HG03520 (cell line): Measurements from ENCODE around the gene SPATA2L.
"Not testable (repeated sequence)": the region's sequence is repeated elsewhere in the genome, so short reads cannot be mapped to it uniquely, and the experiment has no call there.

ENCODE experiments used
- ATAC-seq: cut with Tn5 transposase; IDR thresholded peaks from one replicate; pipeline ENCODE4 v1.9.1; 2021; ENCODE audit warnings: mild to moderate bottlenecking, moderate library complexity; ENCODE audit not compliant: unreplicated experiment

SPATA2L gene

DNA sequence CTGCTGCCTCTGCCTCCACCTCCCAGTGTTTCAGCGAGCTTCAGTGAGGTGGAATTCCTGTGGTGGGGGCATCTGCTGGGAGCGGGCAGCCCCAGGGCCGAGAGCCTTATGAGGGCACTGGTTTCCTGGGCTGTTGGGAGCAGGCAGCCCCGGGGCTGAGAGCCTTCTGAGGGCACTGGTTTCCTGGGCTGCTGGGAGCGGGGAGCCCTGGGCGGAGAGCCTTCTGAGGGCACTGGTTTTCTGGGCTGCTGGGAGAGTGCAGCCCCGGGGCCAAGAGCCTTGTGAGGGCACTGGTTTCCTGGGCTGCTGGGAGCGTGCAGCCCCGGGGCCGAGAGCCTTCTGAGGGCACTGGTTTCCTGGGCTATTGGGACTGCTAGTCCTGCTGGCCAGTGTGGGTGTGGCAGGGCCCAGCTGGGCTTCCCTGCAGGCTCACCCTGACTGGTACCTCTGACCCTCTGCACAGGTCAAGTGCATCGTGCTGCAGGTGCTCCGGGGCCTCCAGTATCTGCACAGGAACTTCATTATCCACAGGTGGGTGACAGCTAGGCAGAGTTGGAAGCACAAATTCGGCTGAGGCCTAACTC lies 9.4 kb downstream of the SPATA2L start:
- no peak for ATAC-seq

DNA sequence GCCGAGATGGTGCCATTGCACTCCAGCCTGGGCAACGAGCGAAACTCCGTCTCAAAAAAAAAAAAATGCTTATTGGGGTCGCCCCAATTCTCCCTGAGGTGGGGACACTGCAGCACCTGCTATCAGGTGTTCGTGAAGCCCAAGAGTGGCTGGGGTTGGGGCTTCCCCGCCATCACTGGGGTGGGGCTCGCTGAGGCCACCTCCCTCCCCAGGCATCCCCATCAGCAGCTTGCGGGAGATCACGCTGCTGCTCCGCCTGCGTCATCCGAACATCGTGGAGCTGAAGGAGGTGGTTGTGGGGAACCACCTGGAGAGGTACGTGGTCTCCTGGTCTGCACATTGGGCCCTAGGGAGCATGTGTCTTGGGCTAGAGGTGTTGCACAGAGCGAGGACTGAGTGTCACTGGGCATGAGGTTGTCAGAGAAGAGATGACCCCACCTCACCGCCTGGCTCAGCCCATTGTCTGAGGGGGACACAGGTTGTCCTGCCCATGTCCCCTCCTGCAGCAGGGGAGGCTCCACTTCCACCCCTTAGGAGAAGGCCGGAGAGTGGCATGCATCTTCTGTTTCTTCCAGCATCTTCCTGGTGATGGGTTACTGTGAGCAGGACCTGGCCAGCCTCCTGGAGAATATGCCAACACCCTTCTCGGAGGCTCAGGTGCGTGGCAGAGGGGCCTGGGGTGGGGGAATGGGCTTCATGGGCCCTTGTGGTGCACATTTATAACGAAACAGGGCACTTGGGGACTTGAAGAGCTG lies 10.1 kb downstream of the SPATA2L start:
- ATAC-seq: no peak

DNA sequence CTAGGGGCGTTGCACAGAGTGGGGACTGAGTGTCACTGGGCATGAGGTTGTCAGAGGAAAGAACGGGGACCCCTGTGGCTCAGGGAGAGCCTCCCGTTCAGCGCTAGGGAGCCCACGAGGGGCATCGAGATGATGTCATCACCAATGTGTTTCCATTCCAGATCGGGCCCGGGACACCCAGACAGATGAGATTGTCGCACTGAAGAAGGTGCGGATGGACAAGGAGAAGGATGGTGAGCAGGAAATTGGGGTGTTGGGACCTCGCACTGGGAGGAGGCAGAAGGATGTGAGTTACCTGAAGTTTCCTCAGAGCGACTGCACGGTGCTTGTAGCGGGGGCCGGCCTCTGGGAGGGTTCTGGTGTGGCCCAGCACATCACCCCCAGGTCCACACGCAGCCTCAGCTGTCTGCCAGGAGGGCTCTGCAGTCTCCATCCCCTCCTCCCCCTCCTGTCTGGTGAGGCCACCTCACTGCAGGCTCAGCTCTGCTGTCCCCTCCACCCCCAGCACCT lies 11.1 kb downstream of the SPATA2L start:
- no peak for ATAC-seq

DNA sequence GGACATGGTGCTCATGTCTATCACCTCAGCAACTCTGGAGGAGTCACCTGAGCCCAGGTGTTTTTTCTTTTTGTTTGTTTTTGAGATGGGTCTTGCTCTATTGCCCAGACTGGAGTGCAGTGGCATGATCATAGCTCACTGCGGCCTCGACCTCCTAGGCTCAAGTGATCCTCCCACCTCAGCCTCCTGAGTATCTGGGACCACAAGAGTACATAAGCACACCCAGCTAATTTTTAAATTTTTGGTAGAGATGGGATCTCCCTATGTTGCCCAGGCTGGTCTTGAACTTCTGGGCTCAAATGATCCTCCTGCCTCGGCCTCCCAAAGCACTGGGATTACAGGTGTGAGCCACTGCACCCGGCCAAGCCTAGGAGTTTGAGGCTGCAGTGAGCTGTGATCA lies 11.9 kb downstream of the SPATA2L start:
- ATAC-seq: not testable (repeated sequence)

DNA sequence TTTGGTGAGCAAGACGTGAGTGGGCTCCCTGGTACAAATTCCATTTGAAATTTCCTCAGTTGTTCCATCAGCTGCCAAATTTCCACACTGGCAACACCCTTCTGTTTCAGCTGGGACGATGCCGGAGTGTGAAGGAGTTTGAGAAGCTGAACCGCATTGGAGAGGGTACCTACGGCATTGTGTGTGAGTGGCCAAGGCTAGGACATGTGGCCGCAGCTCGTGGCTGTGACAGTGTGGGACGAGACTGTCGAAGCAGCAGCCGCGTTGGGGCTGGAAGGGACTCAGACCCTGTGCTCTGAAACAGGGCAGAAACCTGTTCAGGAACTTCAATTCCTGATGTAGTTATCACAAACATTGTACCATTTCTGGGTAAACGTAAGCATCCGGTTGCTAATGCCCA lies 12.4 kb downstream of the SPATA2L start:
- ATAC-seq: no peak

DNA sequence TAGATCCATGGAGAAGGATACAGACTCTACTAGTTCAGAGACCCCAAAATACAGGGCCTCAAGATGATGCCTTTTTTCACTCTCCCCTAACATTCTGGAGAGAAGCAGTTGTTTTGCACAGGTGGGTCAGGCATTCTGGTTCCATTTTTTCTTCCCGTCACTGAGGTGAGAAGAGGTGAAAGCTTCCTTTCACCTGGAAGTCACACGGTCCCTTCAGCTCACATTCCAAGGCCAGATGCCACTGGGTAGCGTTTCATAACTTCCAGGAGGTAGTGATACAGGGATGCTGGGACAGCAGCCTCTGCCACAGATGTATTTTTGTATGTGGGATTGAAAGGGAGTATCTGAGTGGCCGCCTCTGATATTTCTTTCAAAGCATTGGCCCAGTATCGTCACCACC lies 13.1 kb downstream of the SPATA2L start:
- no peak for ATAC-seq

DNA sequence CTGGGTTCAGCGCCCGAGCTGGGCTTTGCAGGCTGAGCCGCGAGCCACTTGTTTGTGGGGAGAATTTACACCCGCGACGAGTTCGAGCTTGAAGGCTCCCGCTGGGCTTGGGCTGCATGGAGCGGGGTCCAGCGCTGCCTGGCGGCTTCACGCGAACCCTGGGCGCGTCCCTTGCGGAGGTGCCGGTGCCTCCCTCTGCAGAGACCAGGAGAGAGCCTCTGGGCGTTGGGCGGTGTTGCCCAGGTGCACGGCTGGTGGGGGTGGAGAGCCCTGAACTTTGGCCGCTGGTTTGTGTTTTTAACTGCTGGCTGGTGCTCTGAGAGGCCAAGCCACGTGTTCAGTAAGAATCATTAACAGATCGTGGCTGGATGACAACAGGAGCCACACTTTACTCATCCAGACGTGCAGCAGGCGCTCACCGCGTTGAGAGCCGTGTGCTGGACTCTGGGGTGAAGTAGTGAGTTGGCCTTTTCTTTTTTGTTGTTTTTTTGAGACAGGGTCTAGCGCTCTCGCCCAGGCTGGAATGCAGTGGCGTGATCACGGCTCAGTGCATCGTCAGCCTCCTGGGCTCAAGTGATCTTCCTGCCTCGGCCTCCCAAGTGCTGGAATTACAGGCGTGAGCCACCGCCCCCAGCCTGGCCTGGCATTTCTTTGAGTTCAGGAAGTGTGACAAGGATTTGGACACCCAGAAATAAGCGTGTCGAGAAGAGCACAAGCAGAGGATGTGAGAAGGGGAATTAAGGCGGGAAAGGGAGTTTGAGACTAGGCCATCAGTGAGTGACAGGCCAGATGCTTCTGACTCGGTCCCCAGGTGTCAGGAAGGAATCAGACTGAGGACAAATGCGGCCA lies 14.2 kb downstream of the SPATA2L start:
- peak; percentile 32 for ATAC-seq

DNA sequence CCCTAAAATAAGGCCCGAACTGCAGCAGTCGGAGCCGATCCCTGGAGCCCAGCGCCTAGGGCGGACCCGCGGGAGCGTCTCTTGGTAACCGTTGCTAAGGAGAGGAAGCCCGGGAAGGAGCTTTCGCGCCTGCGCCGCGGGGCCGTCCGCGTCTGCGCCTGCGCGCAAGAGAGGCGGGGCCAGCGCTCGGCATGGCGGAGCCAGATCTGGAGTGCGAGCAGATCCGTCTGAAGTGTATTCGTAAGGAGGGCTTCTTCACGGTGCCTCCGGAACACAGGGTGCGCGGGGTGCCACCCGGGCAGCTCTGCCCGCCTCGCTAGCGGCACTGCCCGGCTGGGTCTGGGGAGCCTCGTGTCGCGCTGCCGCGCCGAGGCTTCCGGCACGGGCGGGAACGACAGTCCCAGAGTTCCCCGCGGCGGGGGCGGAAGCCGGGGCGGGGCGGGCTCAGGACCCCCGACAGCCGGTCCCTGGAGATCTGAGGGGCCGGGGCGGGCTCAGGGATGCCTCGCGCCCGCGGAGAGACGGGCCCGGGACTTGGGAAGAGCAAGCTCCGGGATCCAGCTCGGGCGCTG lies 14.9 kb downstream of the SPATA2L start, which contains the start of gene CDK10:
Gene CDK10, plus strand, starts transcription at position 170 of the 572 bp plus-strand sequence. Its CDS starts 22 bp downstream, at position 192.
- ATAC-seq: peak; percentile 74

DNA sequence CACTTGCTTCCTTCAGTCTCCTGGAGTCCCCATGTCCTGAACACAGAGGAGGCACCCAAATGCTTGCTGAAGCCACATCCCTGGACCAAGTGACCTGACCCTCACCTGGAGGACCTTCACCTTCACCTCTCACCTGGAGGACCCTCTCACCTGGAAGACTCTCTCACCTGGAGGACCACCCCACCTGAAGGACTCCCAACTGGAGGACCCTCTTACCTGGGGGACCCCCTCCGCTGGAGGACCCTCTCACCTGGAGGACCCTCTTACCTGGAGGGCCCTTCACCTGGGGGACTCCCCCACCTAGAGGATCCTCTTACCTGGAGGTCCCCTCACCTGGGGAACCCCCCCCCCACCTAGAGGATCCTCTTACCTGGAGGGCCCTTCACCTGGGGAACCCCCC lies 15.6 kb downstream of the SPATA2L start:
- ATAC-seq: no peak

DNA sequence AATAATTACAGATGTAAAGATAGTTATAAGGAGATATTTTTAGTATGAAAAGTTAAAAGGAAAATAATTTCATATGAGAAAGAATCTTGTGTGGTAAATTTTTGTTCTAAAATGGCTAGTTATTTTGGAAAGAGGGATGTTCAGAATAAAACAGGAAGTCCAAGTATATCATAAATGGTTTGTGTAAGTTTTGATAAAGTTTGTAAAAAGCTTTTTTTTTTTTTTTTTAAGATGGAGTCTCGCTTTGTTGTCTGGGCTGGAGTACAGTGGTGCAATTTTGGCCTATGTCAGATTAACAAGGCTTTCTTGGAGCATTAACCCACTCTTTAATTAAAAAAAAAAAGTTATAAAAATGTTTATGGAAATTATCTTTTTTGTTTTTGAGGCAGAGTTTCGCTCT lies 23.2 kb downstream of the SPATA2L start:
- ATAC-seq: no peak

DNA sequence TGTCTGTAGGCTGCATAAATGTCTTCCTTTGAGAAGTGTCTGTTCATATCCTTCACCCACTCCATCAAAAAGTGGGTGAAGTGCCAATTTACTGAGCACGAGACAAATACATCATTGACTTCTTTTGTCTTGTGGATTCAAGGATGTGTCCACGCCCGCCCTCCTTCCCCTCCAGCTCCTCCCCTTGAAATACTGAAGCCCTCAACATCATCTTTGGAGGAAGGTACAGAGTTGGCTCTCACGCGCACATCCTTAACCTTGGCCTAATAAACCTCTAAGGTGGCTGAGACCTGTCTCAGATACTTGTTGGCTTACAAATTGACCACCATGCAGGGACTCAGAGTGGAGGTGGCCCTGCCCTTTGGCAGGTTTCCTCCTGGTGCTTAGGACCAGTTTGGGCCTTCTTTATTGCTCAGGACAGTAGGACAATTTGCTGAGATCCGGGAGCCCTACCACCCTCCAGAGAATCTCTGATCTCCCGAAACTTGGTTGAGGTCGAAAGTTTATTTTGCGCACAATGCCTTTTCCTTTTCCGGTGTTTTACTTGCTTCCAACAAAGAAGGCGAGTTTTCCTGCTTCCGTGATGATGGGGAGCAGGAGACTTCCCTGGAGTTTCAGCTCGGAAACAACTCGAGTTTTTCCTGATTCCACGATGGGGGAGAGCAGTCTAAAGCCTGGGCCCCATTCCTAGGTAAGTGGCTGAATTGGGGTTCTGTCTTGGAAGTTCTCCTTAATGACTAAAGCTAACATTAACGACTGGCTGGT lies 29.1 kb downstream of the SPATA2L start:
- ATAC-seq: no peak

DNA sequence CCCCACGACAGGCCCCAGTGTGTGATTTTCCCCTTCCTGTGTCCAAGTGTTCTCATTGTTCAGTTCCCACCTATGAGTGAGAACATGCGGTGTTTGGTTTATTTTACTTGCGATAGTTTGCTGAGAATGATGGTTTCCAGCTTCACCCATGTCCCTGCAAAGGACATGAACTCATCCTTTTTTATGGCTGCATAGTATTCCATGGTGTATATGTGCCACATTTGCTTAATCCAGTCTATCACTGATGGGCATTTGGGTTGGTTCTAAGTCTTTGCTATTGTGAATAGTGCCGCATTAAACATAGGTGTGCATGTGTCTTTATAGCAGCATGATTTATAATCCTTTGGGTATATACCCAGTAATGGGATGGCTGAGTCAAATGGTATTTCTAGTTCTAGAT lies 29.9 kb downstream of the SPATA2L start:
- not testable (repeated sequence) for ATAC-seq

DNA sequence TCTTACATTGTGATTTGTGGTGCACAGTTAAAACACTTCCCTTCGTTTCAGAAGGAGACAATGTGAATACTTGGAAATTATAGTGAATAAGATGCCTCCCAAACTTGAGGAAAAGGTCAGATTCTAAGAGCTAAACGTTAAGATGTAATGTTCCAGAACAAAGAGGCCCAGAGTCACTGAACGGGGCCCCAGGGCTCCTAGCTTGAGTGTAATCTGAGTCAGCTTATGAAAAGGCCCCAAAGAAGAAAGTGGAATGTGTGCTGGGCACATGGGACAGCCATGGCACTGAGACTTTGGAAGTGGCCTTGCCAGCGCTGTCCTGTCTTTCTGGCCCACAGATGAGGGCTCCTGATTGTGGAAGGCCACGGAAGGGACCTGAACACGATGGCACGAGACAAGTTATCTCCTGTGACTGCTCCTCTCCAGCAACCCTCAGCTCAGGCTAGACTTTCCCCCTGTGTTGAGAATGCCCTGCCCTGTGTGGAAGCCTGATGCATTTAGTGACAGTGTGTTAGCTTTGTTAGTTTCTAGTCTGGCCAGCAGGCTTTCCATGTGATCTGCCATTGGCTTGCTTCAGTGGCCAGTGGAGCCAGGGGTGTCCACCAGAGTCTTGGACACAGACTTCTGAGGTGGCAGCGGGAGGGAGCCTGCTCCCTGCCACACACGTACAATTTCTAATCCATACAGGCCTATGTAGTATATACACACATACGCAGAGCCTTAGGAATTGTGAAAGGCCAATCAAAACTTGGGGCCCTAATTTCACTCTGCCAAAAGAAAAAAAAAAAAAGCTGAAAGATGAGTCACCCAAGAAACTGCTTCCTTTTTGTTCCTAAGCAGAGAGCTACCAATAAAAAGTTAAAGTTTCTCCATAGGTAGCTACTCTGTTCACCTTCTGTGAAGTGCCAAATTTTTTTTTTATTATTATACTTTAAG lies 30.7 kb downstream of the SPATA2L start:
- no peak for ATAC-seq

DNA sequence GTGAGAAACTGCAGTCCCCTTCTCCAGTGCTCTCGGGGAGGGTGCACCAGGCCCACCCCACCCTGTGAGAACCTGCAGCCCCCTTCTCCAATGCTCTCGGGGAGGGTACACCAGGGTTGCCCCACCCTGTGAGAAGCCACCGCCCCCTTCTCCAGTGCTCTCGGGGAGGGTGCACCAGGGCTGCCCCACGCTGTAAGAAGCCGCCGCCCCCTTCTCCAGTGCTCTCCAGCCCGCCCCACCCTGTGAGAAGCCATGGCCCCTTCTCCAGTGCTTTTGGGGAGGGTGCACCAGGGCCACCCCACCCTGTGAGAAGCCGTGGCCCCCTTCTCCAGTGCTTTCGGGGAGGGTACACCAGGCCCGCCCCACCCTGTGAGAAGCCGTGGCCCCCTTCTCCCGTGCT lies 31.8 kb downstream of the SPATA2L start:
- ATAC-seq: no peak

DNA sequence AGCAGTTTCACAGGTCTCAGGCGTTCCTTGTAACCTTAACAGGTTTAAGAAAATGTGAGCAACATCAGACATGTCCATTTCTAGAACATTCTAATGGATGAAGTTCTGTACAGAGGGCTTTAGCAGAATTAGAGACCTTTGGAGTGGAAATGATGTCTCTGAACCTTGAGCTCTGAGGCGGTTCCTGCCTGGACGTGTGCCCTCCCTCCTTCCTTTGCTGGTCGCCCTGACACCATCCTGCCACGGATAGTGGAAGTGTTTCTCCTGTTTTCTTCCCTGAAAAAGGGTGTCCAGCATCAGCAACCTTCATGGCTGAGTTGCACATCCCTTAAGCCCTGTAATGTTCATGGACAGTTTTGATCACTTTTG lies 32.7 kb downstream of the SPATA2L start:
- no peak for ATAC-seq

DNA sequence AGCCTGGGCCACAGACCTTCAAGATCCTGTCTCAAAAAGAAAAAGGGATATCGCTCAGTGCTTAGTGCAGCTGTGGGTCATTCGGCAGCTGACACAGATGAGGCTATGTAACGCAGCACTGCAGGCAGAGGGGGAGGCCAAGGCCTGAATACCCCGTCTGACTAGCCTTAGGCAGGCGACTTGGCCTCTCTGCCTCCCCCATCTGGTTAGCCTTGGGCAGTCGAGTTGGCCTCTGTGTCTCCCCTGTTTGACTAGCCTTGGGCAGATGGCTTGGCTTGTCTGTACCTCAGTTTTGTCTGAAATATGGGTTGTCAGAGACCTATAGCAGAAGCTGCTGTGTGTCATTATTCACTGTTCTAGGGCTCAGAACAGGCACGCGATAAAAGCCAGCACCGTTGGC lies 33.9 kb downstream of the SPATA2L start:
- no peak for ATAC-seq

DNA sequence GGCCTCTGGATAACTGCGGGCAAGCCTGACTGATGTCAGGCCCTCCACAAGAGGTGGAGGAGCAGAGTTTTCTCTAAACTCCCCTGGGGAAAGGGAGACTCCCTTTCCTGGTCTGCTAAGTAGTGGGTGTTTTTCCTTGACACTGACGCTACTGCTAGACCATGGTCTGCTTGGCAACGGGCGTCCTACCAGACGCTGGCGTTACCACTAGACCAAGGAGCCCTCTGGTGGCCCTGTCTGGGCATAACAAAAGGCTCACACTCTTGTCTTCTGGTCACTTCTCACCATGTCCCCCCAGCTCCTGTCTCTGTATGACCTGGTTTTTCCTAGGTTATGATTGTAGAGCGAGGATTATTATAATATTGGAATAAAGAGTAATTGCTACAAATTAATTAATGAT lies 34.5 kb downstream of the SPATA2L start:
- not testable (repeated sequence) for ATAC-seq

DNA sequence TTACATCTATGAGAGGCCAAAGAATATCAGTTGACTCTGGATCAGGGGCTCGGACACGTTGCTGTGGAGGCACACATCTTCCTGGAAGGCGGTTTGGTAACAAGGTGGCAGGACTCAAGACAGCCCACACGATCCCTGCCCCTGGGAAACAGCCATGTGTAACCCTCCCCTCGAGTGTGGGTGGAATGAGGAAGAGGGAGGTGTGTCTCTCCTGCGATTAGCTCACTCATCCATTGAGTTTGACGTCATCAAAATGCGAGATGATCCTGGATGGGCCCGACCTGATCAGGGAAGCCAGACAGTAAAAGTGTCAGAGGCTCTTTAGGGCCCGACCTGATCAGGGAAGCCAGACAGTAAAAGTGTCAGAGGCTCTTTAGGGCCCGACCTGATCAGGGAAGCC lies 37.3 kb downstream of the SPATA2L start:
- ATAC-seq: not testable (repeated sequence)

DNA sequence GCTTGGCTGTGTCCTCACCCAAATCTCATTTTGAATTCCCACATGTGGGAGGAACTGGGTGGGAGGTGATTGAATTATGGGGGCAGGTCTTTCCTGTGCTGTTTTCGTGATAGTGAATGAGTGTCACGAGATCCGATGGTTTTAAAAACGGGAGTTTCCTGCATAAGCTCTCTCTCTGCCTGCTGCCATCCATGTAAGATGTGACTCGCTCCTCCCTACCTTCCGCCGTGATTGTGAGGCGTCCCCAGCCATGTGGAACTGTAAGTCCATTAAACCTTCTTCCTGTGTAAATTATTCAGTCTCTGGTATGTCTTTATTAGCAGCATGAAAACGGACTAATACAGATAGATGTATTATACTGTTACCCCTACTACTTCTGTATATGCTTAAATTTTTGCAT lies 40.3 kb downstream of the SPATA2L start:
- ATAC-seq: no peak
